ENCODE measurements around the gene TST.

TST gene

GRCh38 chr22:37060801-37061610 is 41.8 kb upstream of the TST start:
- Histone ChIP-seq H3K27ac (no peak overlapping the region), H3K4me3 (no peak overlapping the region), H3K4me1 (no peaks in the 10 kb centered on the region), H3K36me3 (peaks cover 18 to 57% (median 52%) of the 10 kb centered on the region in 3 donors), H3K27me3 (peaks cover 0 to 3% of the 10 kb centered on the region in 2 donors), H3K9me3 (no peaks in the 10 kb centered on the region)
- intact Hi-C loops (cut with DNase I; ENCODE audit: low total_unique reads) = no loop called here
- TF ChIP-seq, protein P1, sequence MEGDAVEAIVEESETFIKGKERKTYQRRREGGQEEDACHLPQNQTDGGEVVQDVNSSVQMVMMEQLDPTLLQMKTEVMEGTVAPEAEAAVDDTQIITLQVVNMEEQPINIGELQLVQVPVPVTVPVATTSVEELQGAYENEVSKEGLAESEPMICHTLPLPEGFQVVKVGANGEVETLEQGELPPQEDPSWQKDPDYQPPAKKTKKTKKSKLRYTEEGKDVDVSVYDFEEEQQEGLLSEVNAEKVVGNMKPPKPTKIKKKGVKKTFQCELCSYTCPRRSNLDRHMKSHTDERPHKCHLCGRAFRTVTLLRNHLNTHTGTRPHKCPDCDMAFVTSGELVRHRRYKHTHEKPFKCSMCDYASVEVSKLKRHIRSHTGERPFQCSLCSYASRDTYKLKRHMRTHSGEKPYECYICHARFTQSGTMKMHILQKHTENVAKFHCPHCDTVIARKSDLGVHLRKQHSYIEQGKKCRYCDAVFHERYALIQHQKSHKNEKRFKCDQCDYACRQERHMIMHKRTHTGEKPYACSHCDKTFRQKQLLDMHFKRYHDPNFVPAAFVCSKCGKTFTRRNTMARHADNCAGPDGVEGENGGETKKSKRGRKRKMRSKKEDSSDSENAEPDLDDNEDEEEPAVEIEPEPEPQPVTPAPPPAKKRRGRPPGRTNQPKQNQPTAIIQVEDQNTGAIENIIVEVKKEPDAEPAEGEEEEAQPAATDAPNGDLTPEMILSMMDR (IDR thresholded peaks at IDR 0.05) = no peak
- DNase-seq = no peak

- Histone ChIP-seq H3K9me3 (no peaks in the 10 kb centered on the region), H3K27me3 (peaks cover 0 to under 1% of the 10 kb centered on the region in 2 donors), H3K4me1 (no peaks in the 10 kb centered on the region), H3K4me3 (no peak overlapping the region), H3K27ac (no peak overlapping the region), H3K36me3 (peaks cover 18 to 67% (median 62%) of the 10 kb centered on the region in 3 donors)
- TF ChIP-seq, protein P1 (IDR thresholded peaks at IDR 0.05) = no peak
- intact Hi-C loops (cut with DNase I; ENCODE audit: low total_unique reads) = no loop called here
- DNase-seq = no peak
Observed at GRCh38 chr22:37059876-37060449, 40.7 kb upstream of the TST start.

DNA sequence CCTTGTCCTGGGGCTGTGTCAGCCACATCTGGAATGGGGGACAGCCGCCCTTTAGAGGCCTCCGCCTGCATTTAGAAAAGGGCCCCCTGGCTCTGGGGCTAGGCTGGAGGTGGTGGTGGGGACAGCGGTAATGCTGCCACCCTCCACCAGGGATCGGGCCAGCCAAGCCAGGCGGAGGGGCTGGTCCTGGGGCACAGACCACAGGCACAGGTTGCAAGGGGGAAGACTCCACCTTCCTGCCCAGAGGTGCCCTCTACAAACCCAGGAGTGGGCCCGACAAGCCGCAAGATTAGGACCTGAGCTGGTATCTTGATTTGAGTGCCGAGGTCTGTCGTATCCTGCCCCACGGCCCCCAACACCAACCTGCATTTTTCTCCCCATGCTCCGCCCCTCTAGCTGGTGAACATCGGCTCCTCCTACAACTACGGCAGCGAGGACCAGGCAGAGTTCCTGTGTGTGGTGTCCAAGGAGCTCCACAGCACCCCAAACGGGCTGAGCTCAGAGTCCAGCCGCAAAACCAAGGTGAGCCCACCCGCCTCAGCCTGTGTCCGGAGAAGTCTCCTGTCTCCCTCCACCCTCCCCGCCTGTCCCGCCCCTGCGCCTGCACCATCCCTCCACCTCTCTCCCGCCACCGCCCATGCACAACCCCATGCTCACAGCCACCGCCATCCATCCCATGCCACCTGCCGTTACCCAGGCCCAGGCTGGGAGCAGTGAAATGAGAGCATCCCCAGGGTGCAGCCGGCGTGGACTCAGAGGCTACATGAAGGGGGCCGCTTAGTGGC is 39.9 kb upstream of the TST start:
- Histone ChIP-seq H3K27me3 (no peaks in the 10 kb centered on the region), H3K36me3 (peaks cover 18 to 76% (median 64%) of the 10 kb centered on the region in 3 donors), H3K4me3 (no peak overlapping the region), H3K9me3 (no peaks in the 10 kb centered on the region), H3K27ac (no peak overlapping the region), H3K4me1 (no peaks in the 10 kb centered on the region)
- no peak for DNase-seq
- TF ChIP-seq, protein P1 (IDR thresholded peaks at IDR 0.05) = no peak
- intact Hi-C loops (cut with DNase I; ENCODE audit: low total_unique reads) = no loop called here

DNA sequence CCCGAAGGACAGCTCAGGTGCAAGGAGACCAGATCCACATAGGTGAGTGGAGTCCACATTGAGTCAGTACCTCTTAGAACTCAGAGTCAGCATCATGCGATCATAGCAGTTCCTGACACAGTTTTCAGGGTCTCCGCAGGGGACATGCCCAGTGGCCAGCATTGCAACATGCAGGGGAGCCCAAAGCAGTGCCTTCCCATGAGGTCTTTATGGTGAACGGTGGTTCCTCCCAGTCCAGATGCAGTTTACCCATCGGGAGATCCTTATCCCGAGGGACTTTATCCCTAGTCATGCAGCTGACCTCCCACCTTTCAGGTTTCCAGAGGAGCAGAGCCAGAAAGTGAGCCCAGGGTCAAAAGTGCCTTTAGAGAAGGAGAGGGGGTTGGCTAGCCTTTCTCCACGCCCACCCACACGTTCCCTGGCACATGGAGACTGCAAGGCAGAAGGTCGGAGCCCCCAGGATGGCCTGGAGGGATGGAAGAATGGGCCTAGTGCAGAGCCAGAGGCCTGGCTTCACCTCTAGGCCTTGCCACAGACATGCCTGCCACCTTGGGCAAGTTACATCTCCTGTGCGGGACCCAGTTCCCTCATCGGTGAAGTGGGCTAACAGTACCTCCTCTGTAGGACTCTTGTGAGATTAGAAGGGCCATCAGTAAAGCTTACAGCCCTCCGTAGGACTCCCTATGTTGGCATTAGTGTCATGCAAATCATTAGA is 38.7 kb upstream of the TST start:
- H3K27ac ChIP-seq = no peak overlapping the region
- no peaks in the 10 kb centered on the region for H3K9me3 ChIP-seq
- no peaks in the 10 kb centered on the region for H3K27me3 ChIP-seq
- DNase-seq = no peak
- TF ChIP-seq, protein P1 (IDR thresholded peaks at IDR 0.05) = no peak
- peaks cover 0 to 2% (median 0%) of the 10 kb centered on the region in 4 donors for H3K4me1 ChIP-seq
- peaks cover 18 to 82% (median 64%) of the 10 kb centered on the region in 3 donors for H3K36me3 ChIP-seq
- no peak overlapping the region for H3K4me3 ChIP-seq
- intact Hi-C loops (cut with DNase I; ENCODE audit: low total_unique reads) = no loop called here

- H3K36me3 ChIP-seq = peaks cover 18 to 82% (median 64%) of the 10 kb centered on the region in 3 donors
- H3K4me3 ChIP-seq = no peak overlapping the region
- H3K27ac ChIP-seq = no peak overlapping the region
- H3K4me1 ChIP-seq = peaks cover 0 to 10% (median 4%) of the 10 kb centered on the region in 4 donors
- no peak for DNase-seq
- H3K27me3 ChIP-seq = no peaks in the 10 kb centered on the region
- TF ChIP-seq, protein P1 (IDR thresholded peaks at IDR 0.05) = no peak
- no peaks in the 10 kb centered on the region for H3K9me3 ChIP-seq
- intact Hi-C loops (cut with DNase I; ENCODE audit: low total_unique reads) = no loop called here
Observed at GRCh38 chr22:37057226-37057625, 38.0 kb upstream of the TST start.
